Occipital lobe (tissue), 2 donors: ENCODE measurements around the gene REEP3. TPM values are rescaled to one million over a fixed set of nuclear protein-coding genes. Genes with fewer than 3 reads are reported as not detected.
"Not testable (repeated sequence)": the region's sequence is repeated elsewhere in the genome, so short reads cannot be mapped to it uniquely, and the experiment has no call there.

ENCODE experiments used
- DNase-seq: peaks from one replicate; lab custom pipeline; 2025; lab: John Stamatoyannopoulos, UW
- total RNA-seq: library from RNA; depleted of rRNA; stranded (reverse); fragments of >200 nt; gene quantifications from one replicate; pipeline ENCODE4 v1.2.3, GENCODE V29; 2014

Gene REEP3
- total RNA-seq, 1 donor from 2014 or later = 24.5 TPM

- DNase-seq = no peak
Observed at GRCh38 chr10:63548860-63549259, 27.7 kb downstream of the REEP3 start.

- no peak for DNase-seq
Observed at GRCh38 chr10:63549810-63550209, 28.6 kb downstream of the REEP3 start.

DNA sequence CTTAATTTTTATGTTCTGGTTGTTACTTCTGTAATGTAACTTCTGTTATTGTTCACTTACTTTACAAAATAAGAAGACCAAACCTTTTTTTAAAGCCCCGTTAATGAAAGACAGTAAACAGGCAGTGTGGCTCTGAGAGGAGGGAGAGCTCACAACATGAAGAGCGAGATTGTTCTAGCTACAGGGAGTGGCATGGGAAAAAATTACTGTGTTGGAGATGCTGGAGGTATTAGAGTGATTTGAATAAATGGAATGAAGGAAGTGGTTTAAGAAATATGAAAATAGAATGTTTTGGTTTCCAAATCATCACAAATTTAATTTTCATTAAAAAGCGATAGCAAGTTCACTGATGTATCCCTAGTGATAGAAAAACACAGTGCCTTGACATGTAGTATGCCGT, 31.8 kb downstream of the REEP3 start:
- DNase-seq = no peak

GRCh38 chr10:63553473-63553872, 32.3 kb downstream of the REEP3 start:
- no peak for DNase-seq

DNA sequence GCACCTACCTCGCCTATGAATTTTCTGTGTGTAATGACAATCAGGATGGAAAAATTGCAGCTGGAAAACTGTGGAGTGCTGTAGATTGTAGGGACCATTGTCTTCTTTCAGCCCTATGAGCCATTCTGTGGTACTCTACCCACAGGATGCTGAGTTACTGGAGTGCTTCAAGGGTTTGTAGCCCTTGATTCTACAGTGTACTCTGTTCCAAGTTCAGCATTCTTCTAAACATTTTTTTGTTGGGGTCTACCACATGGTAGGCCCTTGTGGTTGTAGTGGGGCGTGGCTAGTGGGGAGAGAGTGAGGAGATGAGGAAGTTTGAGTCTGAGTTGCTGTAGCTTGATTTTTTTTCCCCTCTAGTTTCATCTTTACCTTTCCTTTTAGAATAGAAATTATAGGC, 33.5 kb downstream of the REEP3 start:
- no peak for DNase-seq

GRCh38 chr10:63555330-63555729, 34.1 kb downstream of the REEP3 start:
- no peak for DNase-seq

GRCh38 chr10:63558132-63558784, 37.1 kb downstream of the REEP3 start:
- no peak for DNase-seq

- no peak for DNase-seq
Observed at GRCh38 chr10:63561341-63561740, 40.1 kb downstream of the REEP3 start.

GRCh38 chr10:63562391-63562790, 41.2 kb downstream of the REEP3 start:
- DNase-seq = no peak

DNA sequence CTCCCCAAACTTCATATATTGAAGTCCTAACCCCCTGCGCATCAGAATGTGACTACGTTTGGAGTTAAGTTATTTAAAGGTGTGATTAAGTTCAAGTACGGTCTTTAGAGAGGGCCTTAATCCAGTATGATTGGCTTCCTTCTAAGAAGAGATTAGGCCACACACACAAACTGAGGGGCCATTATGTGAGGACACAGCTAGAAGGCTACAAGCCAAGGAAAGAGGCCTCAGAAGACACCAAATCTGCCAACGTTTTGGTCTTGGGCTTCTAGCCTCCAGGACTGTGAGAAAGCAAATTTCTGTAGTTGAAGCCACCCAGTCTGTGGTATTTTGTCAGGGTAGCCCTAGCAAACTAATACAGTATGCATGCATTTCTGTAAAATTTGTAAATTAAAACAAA, 41.7 kb downstream of the REEP3 start:
- DNase-seq = no peak

DNA sequence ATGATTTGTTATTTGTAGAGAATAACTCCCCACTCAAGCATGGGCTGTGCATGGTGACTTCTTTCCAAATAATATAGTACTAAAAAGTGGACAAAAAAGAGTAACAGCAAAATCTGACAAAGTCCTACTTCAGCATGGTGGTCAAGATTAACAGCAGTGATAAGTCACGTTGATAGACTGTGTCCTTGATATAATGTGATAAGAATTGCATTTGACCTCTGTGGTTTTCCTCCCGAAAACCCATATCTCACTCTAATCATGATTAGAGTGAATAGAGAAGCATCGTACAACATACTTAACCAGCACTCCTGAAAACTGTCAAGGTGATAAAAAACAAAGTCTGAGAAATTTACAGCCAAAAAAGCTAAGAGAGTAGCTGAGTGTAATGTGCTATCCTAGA, 42.4 kb downstream of the REEP3 start:
- no peak for DNase-seq

- not testable (repeated sequence) for DNase-seq
Observed at GRCh38 chr10:63564731-63565130, 43.5 kb downstream of the REEP3 start.

GRCh38 chr10:63573068-63573697, 52.0 kb downstream of the REEP3 start:
- DNase-seq = no peak

- DNase-seq = no peak
Observed at GRCh38 chr10:63574011-63574410, 52.8 kb downstream of the REEP3 start.

GRCh38 chr10:63576501-63576900, 55.3 kb downstream of the REEP3 start:
- no peak for DNase-seq

DNA sequence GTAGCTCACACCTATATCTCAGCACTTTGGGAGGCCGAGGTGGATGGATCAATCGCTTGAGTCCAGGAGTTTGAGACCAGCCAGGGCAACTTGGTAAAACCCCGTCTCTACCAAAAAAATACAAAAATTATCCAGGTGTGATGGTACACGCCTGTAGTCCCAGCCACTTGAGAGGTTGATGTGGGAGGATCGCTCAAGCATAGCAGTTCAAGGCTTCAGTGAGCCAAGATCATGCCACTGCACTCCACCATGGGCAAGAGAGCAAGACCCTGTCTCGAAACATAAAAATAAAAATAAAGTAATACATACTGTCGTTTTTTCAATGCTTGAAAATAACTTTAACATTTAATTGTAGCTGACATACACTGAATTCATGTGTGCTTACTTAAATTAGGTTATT, 57.3 kb downstream of the REEP3 start:
- no peak for DNase-seq

DNA sequence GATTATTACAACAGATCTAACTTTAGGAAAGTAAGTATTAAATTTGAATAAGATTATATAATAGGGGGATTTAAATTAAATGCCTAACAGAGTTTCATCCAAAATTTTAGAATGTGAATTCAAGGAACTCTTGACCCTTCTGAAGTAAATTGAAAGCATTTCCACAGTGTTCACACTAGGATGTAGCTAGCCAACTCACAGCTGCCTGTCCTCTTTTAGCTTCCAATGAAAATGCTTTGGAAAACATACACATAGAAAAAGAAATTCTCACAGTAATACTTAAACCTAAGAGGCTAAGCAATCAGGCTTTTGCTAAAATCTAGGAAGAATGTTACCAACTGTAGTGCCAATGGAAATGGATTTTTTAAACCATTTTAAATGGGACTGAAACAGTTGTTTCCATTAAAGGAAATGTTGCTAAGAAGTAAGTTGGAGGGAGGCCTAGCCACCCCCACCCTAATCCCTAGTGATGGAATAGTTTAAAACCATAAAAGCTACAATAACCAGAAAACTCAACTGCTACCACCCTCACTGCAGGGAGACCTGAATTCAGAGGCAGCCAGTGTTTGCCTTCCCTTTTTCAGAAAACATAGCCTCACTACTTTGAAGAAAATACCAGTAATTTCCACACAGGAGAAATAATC, 58.3 kb downstream of the REEP3 start:
- no peak for DNase-seq

- DNase-seq = no peak
Observed at GRCh38 chr10:63582690-63583089, 61.5 kb downstream of the REEP3 start.

GRCh38 chr10:63583397-63583796, 62.2 kb downstream of the REEP3 start:
- DNase-seq = no peak

- no peak for DNase-seq
Observed at GRCh38 chr10:63583909-63584724, 62.9 kb downstream of the REEP3 start.

DNA sequence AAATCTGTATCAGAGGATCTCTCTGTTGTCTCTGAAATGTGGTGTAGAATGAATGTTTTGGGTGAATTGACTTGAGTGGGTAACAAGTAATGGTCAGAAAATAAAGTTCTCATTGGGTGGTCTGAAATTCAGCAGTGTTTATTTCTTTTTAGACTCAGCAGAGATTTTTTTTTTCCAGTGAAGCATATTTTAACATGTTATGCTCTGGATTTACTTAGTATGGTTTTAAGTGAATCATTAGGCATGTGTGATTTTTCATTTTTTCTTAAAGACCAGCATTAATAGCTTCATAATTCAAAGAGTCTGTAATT, 63.5 kb downstream of the REEP3 start:
- DNase-seq = no peak

DNA sequence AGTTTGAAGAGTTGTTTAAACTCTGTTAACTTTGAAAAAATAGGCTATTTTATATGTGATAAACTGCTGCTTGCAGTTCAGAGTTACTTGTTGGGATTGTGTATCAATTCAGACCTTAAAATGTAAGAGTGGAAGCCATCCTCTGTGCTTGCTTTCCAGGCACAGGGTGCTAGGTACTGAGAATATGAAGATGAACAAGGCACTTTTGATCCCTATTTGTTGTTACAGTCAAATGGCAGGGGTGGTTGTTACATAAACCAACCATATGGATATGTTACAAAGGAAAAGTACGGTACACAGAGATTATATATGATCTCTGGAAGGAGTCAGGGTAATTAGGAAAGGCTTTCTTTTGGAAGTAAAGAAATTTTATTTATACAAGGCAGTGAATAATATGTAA, 63.8 kb downstream of the REEP3 start:
- no peak for DNase-seq
